ENCODE data around the gene APC2. TPM values are rescaled to one million over a fixed set of nuclear protein-coding genes. Genes with fewer than 3 reads are reported as not detected.

Gene APC2
- total RNA-seq, 1 experiment from 2014 or later, result 1.4 TPM

- BruUV-seq (replicated peaks), result no TSS peak
- Histone ChIP-seq H4K20me1 (ENCODE audit: low read length) (no peaks in the 10 kb centered on the region), H3K9ac (ENCODE audit: low read length) (no peak overlapping the region), H3K9me2 (replicated peaks; ENCODE audit: low read length) (no peaks in the 10 kb centered on the region), H3K4me3 (ENCODE audit: low read length) (no peak overlapping the region), H3K27ac (ENCODE audit: low read length) (no peak overlapping the region), H3K79me2 (ENCODE audit: low read length) (0 out of 2 replicates have a peak, but pooled peaks cover 3% of the 10 kb centered on the region), H3K4me2 (ENCODE audit: low read length) (no peak overlapping the region), H3K27me3 (ENCODE audit: low read length) (no peaks in the 10 kb centered on the region), H2AFZ (ENCODE audit: low read length) (no peak overlapping the region), H3K4me1 (ENCODE audit: insufficient read depth, low read length) (peaks cover 3% of the 10 kb centered on the region; the same call in 1 of the 2 replicates), H3F3A (ENCODE audit: low read length, unreplicated experiment) (no peaks in the 10 kb centered on the region), H3K36me3 (ENCODE audit: low read depth, low read length) (no peaks in the 10 kb centered on the region), H3K9me3 (ENCODE audit: low read length) (no peaks in the 10 kb centered on the region)
- DNase-seq, result no peak
- ChIA-PET CTCF (no interaction called here), POLR2A (ENCODE audit: unreplicated experiment) (no interaction called here)
- ATAC-seq, result no peak
- TF ChIP-seq, protein P1, sequence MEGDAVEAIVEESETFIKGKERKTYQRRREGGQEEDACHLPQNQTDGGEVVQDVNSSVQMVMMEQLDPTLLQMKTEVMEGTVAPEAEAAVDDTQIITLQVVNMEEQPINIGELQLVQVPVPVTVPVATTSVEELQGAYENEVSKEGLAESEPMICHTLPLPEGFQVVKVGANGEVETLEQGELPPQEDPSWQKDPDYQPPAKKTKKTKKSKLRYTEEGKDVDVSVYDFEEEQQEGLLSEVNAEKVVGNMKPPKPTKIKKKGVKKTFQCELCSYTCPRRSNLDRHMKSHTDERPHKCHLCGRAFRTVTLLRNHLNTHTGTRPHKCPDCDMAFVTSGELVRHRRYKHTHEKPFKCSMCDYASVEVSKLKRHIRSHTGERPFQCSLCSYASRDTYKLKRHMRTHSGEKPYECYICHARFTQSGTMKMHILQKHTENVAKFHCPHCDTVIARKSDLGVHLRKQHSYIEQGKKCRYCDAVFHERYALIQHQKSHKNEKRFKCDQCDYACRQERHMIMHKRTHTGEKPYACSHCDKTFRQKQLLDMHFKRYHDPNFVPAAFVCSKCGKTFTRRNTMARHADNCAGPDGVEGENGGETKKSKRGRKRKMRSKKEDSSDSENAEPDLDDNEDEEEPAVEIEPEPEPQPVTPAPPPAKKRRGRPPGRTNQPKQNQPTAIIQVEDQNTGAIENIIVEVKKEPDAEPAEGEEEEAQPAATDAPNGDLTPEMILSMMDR (conservative IDR thresholded peaks at IDR 0.05; ENCODE audit: low read depth, low read length), result no peak
- TF ChIP-seq EZH2 (IDR thresholded peaks at IDR 0.05; ENCODE audit: low read length, unreplicated experiment) (no peak), EZH2phosphoT487 (IDR thresholded peaks at IDR 0.05; ENCODE audit: borderline replicate concordance, low read length) (no peak)
- intact Hi-C loops (cut with micrococcal nuclease), result no loop called here
Observed at GRCh38 chr19:1460033-1460995, 10.4 kb downstream of the APC2 start.

- Histone ChIP-seq H4K20me1 (ENCODE audit: low read length) (no peaks in the 10 kb centered on the region), H3K4me1 (ENCODE audit: insufficient read depth, low read length) (no peaks in the 10 kb centered on the region), H3K4me2 (ENCODE audit: low read length) (no peak overlapping the region), H3K36me3 (ENCODE audit: low read depth, low read length) (no peaks in the 10 kb centered on the region), H3K27ac (ENCODE audit: low read length) (no peak overlapping the region), H3F3A (ENCODE audit: low read length, unreplicated experiment) (no peaks in the 10 kb centered on the region), H3K27me3 (ENCODE audit: low read length) (no peaks in the 10 kb centered on the region), H3K4me3 (ENCODE audit: low read length) (no peak overlapping the region), H3K9me2 (replicated peaks; ENCODE audit: low read length) (no peaks in the 10 kb centered on the region), H3K9me3 (ENCODE audit: low read length) (no peaks in the 10 kb centered on the region), H2AFZ (ENCODE audit: low read length) (no peak overlapping the region), H3K9ac (ENCODE audit: low read length) (no peak overlapping the region), H3K79me2 (ENCODE audit: low read length) (peaks cover 10% of the 10 kb centered on the region)
- TF ChIP-seq EZH2 (IDR thresholded peaks at IDR 0.05; ENCODE audit: low read length, unreplicated experiment) (no peak), EZH2phosphoT487 (IDR thresholded peaks at IDR 0.05; ENCODE audit: borderline replicate concordance, low read length) (no peak)
- TF ChIP-seq, protein P1 (conservative IDR thresholded peaks at IDR 0.05; ENCODE audit: low read depth, low read length), result no peak
- BruUV-seq (replicated peaks), result no TSS peak
- DNase-seq (no peak), ATAC-seq (no peak)
- CTCF ChIA-PET, result no interaction called here
- POLR2A ChIA-PET (ENCODE audit: unreplicated experiment), result no interaction called here
- intact Hi-C loops (cut with micrococcal nuclease), result no loop called here
Observed at GRCh38 chr19:1461862-1462261, 11.9 kb downstream of the APC2 start.

All from PC-3 (cell line).